Upper lobe of left lung (tissue), 4 donors: ENCODE data around the gene MSI1.

Experiments used
- POLR2A ChIP-seq, 4 donors: fragments of 450-650 bp; IDR thresholded peaks; one replicate each; pipeline ENCODE4 v1.5.1; 2016 to 2017; ENCODE audit warnings: antibody characterized with exemption in 4 of 4, mild to moderate bottlenecking in 2 of 4
- POLR2AphosphoS5 ChIP-seq, 2 donors: sonication (generic); formaldehyde crosslinking; IDR thresholded peaks; one replicate each; pipeline ENCODE4 v1.5.1; 2017; ENCODE audit warnings: antibody characterized with exemption in 2 of 2
- TF ChIP-seq, protein P1 (sequence below), 6 experiments: fragments of 450-650 bp in 4 of 6; fragments of 200-600 bp in 2 of 6; sonication (generic) in 2 of 6; IDR thresholded peaks; one replicate each; pipeline ENCODE4 v1.5.1; 2016 to 2019; ENCODE audit warnings: antibody characterized with exemption in 6 of 6

DNA sequence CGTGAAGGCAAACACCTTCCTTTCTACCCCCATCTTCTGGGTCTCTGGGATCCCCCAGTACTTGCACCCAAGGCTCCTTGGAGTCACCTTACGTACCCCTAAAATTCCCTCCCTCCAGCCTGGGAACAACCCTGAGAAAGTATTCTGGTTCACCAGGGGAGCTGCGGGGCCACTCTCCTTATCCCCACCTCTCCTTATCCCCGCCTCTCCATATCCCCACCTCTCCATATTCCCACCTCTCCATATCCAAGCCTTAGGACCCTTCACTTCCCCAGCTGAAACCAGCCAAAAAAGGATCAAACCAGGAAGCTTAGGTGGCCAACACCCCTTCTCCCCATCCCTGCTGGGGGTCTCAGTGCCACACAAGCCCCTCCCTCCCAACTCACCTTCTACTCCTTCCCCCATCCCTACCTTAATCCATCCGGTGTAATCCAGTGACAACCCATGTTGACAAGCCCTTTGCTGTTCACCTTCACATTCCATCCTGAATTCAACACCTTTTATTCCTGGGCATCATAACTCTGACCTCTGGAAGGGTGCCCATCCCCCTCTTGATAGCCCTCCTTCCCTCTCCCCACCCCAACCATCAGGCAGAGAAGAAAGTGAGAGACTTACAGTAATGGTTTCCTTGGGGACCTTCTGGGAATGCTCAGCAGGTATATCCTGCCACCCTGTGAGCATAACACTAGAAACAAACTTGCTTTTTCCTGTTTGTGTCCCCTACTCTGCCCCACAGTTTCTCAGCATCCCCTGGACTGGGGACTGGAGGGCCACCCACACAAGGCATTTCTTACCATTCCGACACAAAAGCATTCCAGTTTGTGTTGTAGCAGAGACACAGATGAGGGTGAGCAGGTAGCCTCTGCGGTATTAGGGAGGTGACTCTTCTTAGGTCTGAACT, 1.6 kb upstream of the MSI1 start:
- TF ChIP-seq, protein P1, sequence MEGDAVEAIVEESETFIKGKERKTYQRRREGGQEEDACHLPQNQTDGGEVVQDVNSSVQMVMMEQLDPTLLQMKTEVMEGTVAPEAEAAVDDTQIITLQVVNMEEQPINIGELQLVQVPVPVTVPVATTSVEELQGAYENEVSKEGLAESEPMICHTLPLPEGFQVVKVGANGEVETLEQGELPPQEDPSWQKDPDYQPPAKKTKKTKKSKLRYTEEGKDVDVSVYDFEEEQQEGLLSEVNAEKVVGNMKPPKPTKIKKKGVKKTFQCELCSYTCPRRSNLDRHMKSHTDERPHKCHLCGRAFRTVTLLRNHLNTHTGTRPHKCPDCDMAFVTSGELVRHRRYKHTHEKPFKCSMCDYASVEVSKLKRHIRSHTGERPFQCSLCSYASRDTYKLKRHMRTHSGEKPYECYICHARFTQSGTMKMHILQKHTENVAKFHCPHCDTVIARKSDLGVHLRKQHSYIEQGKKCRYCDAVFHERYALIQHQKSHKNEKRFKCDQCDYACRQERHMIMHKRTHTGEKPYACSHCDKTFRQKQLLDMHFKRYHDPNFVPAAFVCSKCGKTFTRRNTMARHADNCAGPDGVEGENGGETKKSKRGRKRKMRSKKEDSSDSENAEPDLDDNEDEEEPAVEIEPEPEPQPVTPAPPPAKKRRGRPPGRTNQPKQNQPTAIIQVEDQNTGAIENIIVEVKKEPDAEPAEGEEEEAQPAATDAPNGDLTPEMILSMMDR (IDR thresholded peaks at IDR 0.05), result no peak
- TF ChIP-seq POLR2AphosphoS5 (IDR thresholded peaks at IDR 0.05), result no peak
- no peak for TF ChIP-seq POLR2A (IDR thresholded peaks at IDR 0.05)
